Measurements from ENCODE around the gene NSA2. TPM values are rescaled to one million over a fixed set of nuclear protein-coding genes. Genes with fewer than 3 reads are reported as not detected.
A peak's percentile ranks its signal among the peaks of the same experiment; 100 is the strongest.

The NSA2 gene
- total and polyA plus RNA-seq, 2 of the 13 experiments (the other 11 are each of a cell fraction or from before 2014, with no cell fraction given), result 33.0 to 101 TPM

- no peak for TF ChIP-seq FOXM1 (CRISPR knock-in tag; IDR thresholded peaks at IDR 0.05)
- no peak for TF ChIP-seq PBX3 (CRISPR knock-in tag; IDR thresholded peaks at IDR 0.05; ENCODE audit: borderline replicate concordance)
- peak; percentile 44; the same call in 1 of the 2 replicates for TF ChIP-seq SIX4 (CRISPR knock-in tag; IDR thresholded peaks at IDR 0.05)
- peak; percentile 57; the same call in 1 of the 2 replicates for TF ChIP-seq PRMT3 (CRISPR knock-in tag; IDR thresholded peaks at IDR 0.05; ENCODE audit: borderline replicate concordance, low read depth)
- no peak; the same call in 1 of the 2 replicates for TF ChIP-seq EHMT2 (IDR thresholded peaks at IDR 0.05; ENCODE audit: borderline replicate concordance, low read depth, low read length)
- TF ChIP-seq ZNF552 (CRISPR knock-in tag; IDR thresholded peaks at IDR 0.05; ENCODE audit: borderline replicate concordance), result peak; percentile 23; the same call in 1 of the 2 replicates
- TF ChIP-seq NPAS2 (CRISPR knock-in tag; IDR thresholded peaks at IDR 0.05; ENCODE audit: borderline replicate concordance), result no peak
- TF ChIP-seq ZNF781 (CRISPR knock-in tag; IDR thresholded peaks at IDR 0.05; ENCODE audit: borderline replicate concordance, not compliant biosample characterization), result peak; percentile 46
- 0 out of 2 replicates have a peak, but pooled peaks have one; percentile 83 for TF ChIP-seq ZNF44 (CRISPR knock-in tag; IDR thresholded peaks at IDR 0.05)
- no peak for TF ChIP-seq ZSCAN29 (CRISPR knock-in tag; conservative IDR thresholded peaks at IDR 0.05)
- 0 out of 2 replicates have a peak, but pooled peaks have one; percentile 72 for TF ChIP-seq ZNF607 (CRISPR knock-in tag; IDR thresholded peaks at IDR 0.05; ENCODE audit: borderline replicate concordance)
- TF ChIP-seq ZNF749 (CRISPR knock-in tag; IDR thresholded peaks at IDR 0.05; ENCODE audit: borderline replicate concordance), result peak; percentile 77; the same call in 1 of the 2 replicates
- TF ChIP-seq ZNF3 (CRISPR knock-in tag; IDR thresholded peaks at IDR 0.05), result no peak
- TF ChIP-seq HMG20B (CRISPR knock-in tag; conservative IDR thresholded peaks at IDR 0.05), result 0 out of 2 replicates have a peak, but pooled peaks have one; percentile 39
- TF ChIP-seq, protein P1, sequence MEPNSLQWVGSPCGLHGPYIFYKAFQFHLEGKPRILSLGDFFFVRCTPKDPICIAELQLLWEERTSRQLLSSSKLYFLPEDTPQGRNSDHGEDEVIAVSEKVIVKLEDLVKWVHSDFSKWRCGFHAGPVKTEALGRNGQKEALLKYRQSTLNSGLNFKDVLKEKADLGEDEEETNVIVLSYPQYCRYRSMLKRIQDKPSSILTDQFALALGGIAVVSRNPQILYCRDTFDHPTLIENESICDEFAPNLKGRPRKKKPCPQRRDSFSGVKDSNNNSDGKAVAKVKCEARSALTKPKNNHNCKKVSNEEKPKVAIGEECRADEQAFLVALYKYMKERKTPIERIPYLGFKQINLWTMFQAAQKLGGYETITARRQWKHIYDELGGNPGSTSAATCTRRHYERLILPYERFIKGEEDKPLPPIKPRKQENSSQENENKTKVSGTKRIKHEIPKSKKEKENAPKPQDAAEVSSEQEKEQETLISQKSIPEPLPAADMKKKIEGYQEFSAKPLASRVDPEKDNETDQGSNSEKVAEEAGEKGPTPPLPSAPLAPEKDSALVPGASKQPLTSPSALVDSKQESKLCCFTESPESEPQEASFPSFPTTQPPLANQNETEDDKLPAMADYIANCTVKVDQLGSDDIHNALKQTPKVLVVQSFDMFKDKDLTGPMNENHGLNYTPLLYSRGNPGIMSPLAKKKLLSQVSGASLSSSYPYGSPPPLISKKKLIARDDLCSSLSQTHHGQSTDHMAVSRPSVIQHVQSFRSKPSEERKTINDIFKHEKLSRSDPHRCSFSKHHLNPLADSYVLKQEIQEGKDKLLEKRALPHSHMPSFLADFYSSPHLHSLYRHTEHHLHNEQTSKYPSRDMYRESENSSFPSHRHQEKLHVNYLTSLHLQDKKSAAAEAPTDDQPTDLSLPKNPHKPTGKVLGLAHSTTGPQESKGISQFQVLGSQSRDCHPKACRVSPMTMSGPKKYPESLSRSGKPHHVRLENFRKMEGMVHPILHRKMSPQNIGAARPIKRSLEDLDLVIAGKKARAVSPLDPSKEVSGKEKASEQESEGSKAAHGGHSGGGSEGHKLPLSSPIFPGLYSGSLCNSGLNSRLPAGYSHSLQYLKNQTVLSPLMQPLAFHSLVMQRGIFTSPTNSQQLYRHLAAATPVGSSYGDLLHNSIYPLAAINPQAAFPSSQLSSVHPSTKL (CRISPR knock-in tag; IDR thresholded peaks at IDR 0.05), result peak; percentile 79
- TF ChIP-seq ZNF530 (CRISPR knock-in tag; IDR thresholded peaks at IDR 0.05; ENCODE audit: low read depth), result no peak
- peak; percentile 87 for TF ChIP-seq BRCA1 (CRISPR knock-in tag; IDR thresholded peaks at IDR 0.05)
- peak; percentile 75; the same call in 1 of the 2 replicates for TF ChIP-seq ZSCAN20 (CRISPR knock-in tag; IDR thresholded peaks at IDR 0.05; ENCODE audit: borderline replicate concordance)
- TF ChIP-seq POLR2A (IDR thresholded peaks at IDR 0.05; ENCODE audit: insufficient read depth in 1 of 2, low read depth in 2 of 2, low read length in 2 of 2), result peak; percentile 64 to 69; a peak in 3 of 4 replicates
- TF ChIP-seq FLYWCH1 (CRISPR knock-in tag; IDR thresholded peaks at IDR 0.05), result no peak
These were observed at the start of gene NSA2, which contains the start of gene GFM2 (continued) for GRCh38 chr5:74766849-74767578.
